Activated T-cell treated with anti-CD3 and anti-CD28 coated beads for 4 hours (primary cell): ENCODE results near the gene CAT.
A peak's percentile ranks its signal among the peaks of the same experiment; 100 is the strongest.
"Not testable (repeated sequence)": the region's sequence is repeated elsewhere in the genome, so short reads cannot be mapped to it uniquely, and the experiment has no call there.

ENCODE experiments used
- DNase-seq: peaks from one replicate; pipeline ENCODE4 v3.0.0-alpha.2; 2020

Gene CAT

GRCh38 chr11:34438529-34439507 lies at the start of gene CAT:
Gene CAT, plus strand, starts transcription at chr11:34438934. Its CDS starts 80 bp downstream, at chr11:34439014.
- peak; percentile 97 for DNase-seq

DNA sequence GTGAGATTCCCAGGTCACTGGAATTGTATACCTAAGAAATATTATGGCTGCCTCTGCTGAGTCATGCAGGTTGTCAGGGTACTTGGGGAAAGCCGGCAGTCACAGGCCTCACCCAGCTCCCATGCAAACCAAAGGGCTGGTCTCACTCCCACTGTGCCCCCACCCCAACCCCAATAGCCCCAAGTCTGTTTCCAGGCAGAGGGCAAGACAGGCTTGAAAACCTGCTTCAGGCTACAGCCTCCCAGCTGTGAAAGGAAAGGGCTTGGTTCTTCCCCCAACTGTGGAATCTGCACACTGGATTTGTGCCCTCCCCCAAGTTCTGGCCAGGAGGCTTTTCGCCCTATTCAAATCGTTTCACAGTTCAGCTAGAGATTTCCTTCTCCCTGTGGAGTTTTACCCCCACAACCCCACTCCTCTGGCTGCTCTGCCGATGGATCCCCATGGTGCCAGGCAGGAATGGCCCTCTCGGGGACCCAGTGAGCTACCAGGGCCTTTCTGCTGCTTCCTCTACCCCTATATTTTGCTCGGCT lies 43.9 kb upstream of the CAT start:
- DNase-seq, result no peak

GRCh38 chr11:34395916-34396550 lies 42.7 kb upstream of the CAT start:
- no peak for DNase-seq

DNA sequence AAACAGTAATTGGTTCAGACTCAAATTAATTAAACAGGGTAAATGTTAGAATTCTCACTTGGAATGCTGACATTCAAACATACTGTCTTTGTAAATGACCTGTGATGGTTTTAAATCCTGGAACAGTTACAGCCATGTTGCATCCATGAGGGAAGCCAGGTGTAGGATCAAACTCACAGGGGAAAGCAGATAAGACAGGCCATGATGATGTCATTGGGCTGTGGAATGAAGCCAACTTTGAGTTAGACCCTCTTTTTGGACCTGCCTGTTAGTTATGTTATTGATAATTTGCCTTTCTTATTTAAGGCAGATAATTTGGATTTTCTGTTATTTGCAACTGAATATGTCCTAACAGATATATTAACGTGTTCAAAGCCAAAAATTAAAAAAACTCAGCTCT lies 41.6 kb upstream of the CAT start:
- DNase-seq, result no peak

DNA sequence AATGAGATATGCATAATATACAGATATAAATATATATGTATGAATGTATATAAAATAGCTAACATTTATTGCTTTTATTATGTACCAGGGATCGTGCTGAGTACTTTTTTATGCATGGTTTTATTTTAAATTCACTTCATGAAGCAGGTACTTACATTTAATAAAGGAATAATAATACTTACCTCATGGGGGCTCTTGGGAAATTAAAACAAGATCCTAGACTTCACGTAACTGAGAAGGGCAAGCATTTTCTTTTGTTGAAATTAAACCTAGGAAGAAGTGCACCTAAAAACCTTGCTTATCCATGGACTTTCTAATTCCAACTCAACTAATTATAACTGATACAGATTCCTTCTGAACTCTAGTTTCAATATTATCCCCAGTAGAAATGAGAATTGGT lies 40.9 kb upstream of the CAT start:
- DNase-seq, result no peak

DNA sequence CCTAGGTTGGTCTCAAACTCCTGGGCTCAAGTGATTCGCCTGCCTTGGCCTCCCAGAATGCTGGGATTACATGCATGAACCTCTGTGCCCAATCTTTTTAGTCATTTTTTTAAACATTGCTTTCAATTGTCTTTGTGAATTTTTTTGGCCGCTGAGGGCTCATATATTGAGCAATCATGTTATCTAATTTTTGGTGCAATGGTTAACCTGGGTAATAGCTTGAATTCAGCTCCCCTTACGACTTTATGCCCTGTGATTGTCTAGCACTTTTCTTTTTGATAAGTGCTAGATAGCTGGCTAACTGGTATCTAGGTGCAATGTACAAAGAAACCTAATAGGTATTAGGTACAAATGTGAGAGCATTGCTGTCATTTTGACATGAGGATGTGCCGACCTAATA lies 35.3 kb upstream of the CAT start:
- no peak for DNase-seq

DNA sequence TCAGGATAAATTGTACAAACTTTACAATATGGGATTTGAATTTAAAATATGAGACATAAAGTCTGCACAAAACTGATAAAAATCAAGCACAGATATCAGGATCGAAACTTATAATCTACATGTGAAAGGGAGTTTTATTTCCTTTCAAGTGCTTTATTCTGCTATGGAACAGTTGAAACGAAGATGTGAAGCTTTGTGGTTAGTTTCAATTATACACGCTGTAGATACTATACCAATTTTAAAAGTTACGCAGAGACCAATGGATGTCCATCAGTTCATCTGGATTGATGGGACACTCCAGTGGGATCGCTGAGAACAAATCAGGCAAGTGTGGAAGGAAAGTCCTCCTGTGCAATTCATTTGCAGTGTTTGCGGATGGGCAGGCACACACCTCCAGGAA lies 34.5 kb upstream of the CAT start:
- DNase-seq, result no peak

GRCh38 chr11:34405079-34405858 lies 33.5 kb upstream of the CAT start:
- DNase-seq, result no peak

- no peak for DNase-seq
These were observed 32.3 kb upstream of the CAT start for GRCh38 chr11:34406413-34406812.

DNA sequence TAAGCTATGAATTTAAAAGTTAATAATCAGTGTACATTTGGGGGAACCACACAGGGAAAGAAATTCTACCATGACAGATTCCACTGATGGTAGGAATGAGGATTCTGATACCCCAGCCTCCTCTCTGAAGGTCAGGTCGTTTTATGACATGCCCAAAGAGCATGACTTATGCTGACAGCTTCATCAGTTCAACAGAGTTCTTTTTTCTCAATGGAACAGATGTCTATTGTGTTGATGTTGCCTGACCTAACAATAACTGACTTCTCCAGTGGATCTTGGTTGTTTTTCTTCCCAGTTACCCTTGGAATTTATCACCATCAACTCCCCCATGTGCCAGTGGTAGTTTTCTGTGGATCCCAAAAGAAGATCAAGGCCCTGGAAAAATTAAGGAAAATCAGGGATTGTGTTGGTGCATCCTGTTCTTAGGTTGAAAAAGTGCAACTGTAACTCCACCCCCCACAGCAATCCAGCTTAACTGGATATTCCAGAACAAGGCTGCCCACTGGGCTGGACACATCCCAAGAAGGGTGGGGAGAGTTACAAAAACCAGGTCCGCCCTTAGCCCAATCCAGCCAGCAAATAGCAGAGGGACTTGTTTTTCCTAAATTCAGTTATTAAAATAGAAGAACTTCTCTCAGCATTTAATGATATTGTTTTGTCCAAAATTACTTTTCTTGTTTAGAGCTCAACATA lies 31.5 kb upstream of the CAT start:
- no peak for DNase-seq

GRCh38 chr11:34408580-34409172 lies 30.1 kb upstream of the CAT start:
- DNase-seq, result no peak

DNA sequence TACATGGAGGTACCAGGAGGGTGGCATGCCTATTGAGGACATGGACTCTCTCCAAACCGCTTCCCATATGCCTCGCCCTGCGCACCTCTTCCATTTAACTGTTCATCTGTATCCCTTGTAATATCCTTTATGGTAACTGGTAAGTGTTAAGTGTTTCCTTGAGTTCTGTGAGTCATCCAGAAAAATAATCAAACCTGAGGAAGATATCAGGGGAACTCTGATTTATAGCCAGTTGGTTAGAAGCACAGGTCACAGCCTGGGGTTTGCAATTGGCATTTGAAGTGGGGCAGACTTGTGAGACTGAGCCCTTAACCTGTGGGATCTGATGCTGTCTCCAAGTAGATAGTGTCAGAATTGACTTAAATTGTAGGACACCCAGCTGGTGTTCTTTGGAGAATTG lies 27.6 kb upstream of the CAT start:
- no peak for DNase-seq

DNA sequence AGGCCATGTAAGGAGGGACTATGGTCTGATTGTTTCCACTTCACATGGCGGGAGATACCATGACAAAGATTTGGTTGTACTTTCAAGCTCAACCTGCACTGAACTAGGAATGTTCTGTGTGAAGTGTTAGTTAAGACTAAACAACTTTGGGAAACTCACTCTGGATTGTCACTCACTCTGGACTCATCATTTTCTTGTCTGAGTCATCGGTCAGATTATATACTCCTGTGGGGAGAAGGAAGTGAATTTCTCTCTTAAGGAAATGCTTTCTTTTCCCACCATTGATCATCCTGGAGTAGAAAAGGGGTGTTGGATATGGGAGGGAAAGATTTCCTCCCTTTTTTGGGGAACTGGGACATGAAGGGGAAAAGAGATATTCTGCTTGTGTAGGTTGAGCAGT lies 26.9 kb upstream of the CAT start:
- DNase-seq, result no peak

- DNase-seq, result no peak
These were observed 25.5 kb upstream of the CAT start for GRCh38 chr11:34413263-34413662.

- no peak for DNase-seq
These were observed 23.2 kb upstream of the CAT start for GRCh38 chr11:34415538-34415937.

DNA sequence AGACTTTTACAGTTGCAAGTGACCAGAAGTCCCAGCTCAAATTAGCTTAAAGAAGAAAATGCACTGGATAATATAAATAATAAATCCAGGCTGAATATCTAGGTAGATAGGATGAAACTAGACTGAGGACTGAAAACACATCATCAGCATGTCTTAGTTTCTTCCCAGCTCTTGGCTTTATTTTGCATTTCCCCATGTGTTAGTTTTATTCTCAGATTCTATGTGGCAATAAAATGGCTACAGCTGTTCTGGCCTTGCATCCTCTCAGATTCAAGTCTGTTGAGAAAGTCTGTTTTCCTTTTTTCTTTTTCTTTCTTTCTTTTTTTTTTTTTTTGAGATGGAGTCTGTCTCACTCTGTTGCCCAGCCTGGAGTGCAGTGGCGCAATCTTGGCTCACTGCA lies 22.6 kb upstream of the CAT start:
- no peak for DNase-seq

DNA sequence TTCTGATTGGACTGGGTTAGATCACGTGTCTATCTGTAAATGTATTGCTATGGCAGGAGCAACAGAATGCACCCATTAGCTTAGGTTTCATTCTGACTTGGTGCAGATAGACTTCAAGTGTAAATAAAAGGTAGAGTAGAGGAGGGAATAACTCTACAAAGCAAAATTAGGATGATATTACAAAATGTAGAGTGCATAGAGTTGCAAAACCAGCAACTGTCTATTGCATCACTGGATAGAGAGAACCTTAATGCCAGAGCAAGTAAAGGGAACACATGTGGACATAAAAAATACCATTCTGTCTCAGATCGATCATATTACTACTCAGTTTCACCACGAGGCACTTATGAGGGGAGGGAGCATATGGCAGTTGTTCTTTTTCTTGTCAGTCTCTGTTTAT lies 22.0 kb upstream of the CAT start:
- DNase-seq, result no peak

DNA sequence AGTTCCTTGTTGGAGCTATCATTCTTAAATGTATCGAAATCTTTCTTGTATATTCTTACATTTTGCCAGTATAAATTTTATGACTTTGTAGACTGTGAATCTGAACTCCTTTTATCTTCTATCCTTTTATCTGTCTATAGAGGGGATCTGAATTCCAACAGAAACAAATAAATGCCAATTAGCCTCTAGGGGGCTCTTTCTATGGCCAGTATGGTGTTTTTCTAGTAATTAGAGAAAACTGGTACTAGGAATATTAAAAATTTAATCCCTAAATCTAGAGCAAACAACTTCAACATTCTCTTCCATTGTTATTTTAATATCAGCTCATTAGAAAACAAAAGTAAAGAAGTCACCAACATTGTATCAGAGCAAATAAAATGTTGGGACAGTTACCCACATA lies 21.5 kb upstream of the CAT start:
- no peak for DNase-seq

- DNase-seq, result no peak
These were observed 19.6 kb upstream of the CAT start for GRCh38 chr11:34419158-34419557.

DNA sequence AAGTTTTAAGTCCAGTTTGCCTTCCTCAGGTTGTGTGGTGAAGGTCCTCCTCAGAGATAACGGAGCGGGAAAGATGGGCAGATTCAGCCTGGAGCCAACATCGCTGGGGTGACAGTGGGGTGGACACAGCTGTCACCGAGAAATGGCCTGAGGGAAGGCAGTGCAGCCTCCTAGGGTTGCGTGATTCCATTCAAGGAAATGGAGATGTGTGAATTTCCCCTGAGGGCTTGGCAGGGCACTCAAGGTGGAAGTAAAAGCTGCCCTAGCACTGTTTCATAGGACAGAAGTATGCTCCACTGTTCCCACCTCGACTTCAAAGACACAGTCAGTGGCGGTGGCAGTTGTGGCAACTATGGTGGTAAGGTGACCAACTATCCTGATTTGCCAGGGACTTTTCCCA lies 15.4 kb upstream of the CAT start:
- DNase-seq, result no peak

DNA sequence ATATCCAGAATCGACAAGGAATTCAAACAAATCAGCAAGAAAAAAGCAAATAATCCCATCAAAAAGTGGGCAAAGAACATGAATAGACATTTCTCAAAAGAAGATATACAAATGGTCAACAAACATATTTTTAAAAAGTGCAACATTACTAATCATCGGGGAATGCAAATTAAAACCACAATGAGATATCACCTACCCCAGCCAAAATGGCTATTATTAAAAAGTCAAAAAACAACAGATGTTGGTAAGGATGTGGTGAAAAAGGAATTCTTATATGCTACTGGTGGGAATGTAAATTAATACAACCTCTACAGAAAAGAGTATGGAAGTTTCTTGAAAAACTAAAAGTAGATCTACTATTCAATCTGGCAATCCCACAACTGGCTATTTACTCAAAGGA lies 13.9 kb upstream of the CAT start:
- not testable (repeated sequence) for DNase-seq

DNA sequence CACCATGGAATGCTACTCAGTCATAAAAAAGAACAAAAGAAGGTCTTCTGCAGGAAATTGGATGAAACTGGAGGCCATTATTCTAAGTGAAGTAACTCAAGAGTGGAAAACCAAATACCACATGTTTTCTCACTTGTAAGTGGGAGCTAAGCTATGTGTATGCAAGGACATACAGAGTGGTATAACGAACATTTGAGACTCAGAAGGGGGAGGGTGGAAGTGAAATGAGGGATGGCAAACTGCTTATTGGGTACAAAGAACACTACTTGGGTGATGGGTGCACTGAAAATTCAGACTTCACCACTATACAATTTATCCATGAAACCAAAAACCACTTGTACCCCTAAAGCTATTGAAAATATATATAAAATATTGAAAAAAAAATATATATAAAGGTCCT lies 13.4 kb upstream of the CAT start:
- no peak for DNase-seq
